SK-N-SH (cell line): ENCODE data around the gene SLC25A26.

Source experiments
- CTCF ChIP-seq: fragments of 200-600 bp; sonication (generic); IDR thresholded peaks from 2 replicates; pipeline ENCODE4 v1.6.1; 2017; ENCODE audit warnings: antibody characterized with exemption, mild to moderate bottlenecking, moderate library complexity
- EP300 ChIP-seq, 2 experiments: IDR thresholded peaks; 2 replicates each; pipeline versions ENCODE4 v1.4.0 to v1.6.1; 2012; ENCODE audit warnings: borderline replicate concordance in 1 of 2, low read depth in 1 of 2, low read length in 1 of 2
- MAX ChIP-seq: IDR thresholded peaks from 2 replicates; pipeline ENCODE4 v1.4.0; 2012; ENCODE audit warnings: low read depth
- NRF1 ChIP-seq: IDR thresholded peaks from 2 replicates; pipeline ENCODE4 v1.6.1; 2012; ENCODE audit warnings: low read depth, mild to moderate bottlenecking, low read length
- PBX3 ChIP-seq: IDR thresholded peaks from 2 replicates; pipeline ENCODE4; 2012
- POLR2AphosphoS5 ChIP-seq: IDR thresholded peaks from 2 replicates; pipeline ENCODE4 v1.6.1; 2012; ENCODE audit warnings: low read depth, low read length
- RAD21 ChIP-seq: IDR thresholded peaks from 2 replicates; pipeline ENCODE4 v1.6.1; 2012; ENCODE audit warnings: mild to moderate bottlenecking, low read length
- REST ChIP-seq: IDR thresholded peaks from 2 replicates; pipeline ENCODE4 v1.6.1; 2012; ENCODE audit warnings: mild to moderate bottlenecking, low read depth, low read length, moderate library complexity
- RXRA ChIP-seq: IDR thresholded peaks from 2 replicates; pipeline ENCODE4 v1.4.0; 2012; ENCODE audit warnings: low read depth, mild to moderate bottlenecking, borderline replicate concordance
- SMC3 ChIP-seq: IDR thresholded peaks from 2 replicates; pipeline ENCODE4 v1.6.1; 2012; ENCODE audit warnings: low read depth, low read length, improper control_type of control experiment
- USF2 ChIP-seq: fragments of 150-350 bp; IDR thresholded peaks from 2 replicates; pipeline ENCODE4 v1.6.1; 2017; ENCODE audit warnings: antibody characterized with exemption, low read length, low read depth, borderline replicate concordance

- TF ChIP-seq USF2 (no peak), CTCF (no peak), EP300 (IDR thresholded peaks at IDR 0.05; ENCODE audit: borderline replicate concordance in 1 of 2, low read depth in 1 of 2, low read length in 1 of 2) (no peak), RXRA (no peak), PBX3 (no peak), POLR2AphosphoS5 (no peak), MAX (no peak), NRF1 (no peak), RAD21 (no peak), REST (no peak), SMC3 (no peak)
Observed at GRCh38 chr3:66404197-66404596, 183.4 kb downstream of the SLC25A26 start.
